Heart right ventricle (tissue), 16 donors: Measurements from ENCODE around the gene MBNL1. TPM values are rescaled to one million over a fixed set of nuclear protein-coding genes. Genes with fewer than 3 reads are reported as not detected.

Experiments
- ATAC-seq, 8 donors: fragments of 200-7000 bp; cut with Tn5 transposase; one replicate each; pipeline ENCODE4 v1.9.1; 2020; ENCODE audit warnings: mild to moderate bottlenecking in 8 of 8, moderate library complexity in 8 of 8, moderate number of reproducible peaks in 1 of 8
- DNase-seq, 2 donors: peaks; one replicate each; pipeline ENCODE4 v3.0.0-alpha.2; 2020
- H3K27ac ChIP-seq, 10 donors: fragments of 200-600 bp; sonication (generic) in 2 of 10; one replicate each; pipeline versions ENCODE4 v1.5.0 to v1.8.0; 2020 to 2022; ENCODE audit warnings: mild to moderate bottlenecking in 3 of 10
- H3K27me3 ChIP-seq, 7 donors: fragments of 200-600 bp; one replicate each; pipeline ENCODE4 v1.8.0; 2021 to 2022; ENCODE audit warnings: mild to moderate bottlenecking in 2 of 7
- H3K36me3 ChIP-seq, 9 donors: fragments of 200-600 bp; sonication (generic) in 1 of 9; one replicate each; pipeline versions ENCODE4 v1.5.0 to v1.8.0; 2020 to 2022; ENCODE audit warnings: mild to moderate bottlenecking in 2 of 9
- H3K4me1 ChIP-seq, 9 donors: fragments of 200-600 bp; sonication (generic) in 1 of 9; one replicate each; pipeline versions ENCODE4 v1.5.0 to v1.8.0; 2020 to 2022; ENCODE audit warnings: mild to moderate bottlenecking in 4 of 9
- H3K4me3 ChIP-seq, 10 donors: fragments of 200-600 bp; sonication (generic) in 2 of 10; one replicate each; pipeline versions ENCODE4 v1.5.0 to v1.8.0; 2020 to 2022; ENCODE audit warnings: mild to moderate bottlenecking in 7 of 10, moderate library complexity in 2 of 10
- H3K9me3 ChIP-seq, 11 donors: fragments of 200-600 bp in 10 of 11; sonication (generic) in 2 of 11; one replicate each; pipeline versions ENCODE4 v1.5.0 to v1.8.0; 2013 to 2022; ENCODE audit warnings: mild to moderate bottlenecking in 2 of 11, control low read depth in 1 of 11, moderate library complexity in 1 of 11
- CTCF ChIP-seq, 9 donors: fragments of 200-600 bp; sonication (generic) in 2 of 9; IDR thresholded peaks; one replicate each; pipeline versions ENCODE4 v1.5.0 to v1.8.0; 2021 to 2022; ENCODE audit warnings: antibody characterized with exemption in 9 of 9, mild to moderate bottlenecking in 5 of 9, moderate library complexity in 1 of 9
- WGBS, 2 donors: extraction: QIAGEN DNeasy Blood & Tissue Kit; methylation state at CpG; one replicate each; pipeline ENCODE4 v1.1.7; 2013; ENCODE audit warnings: inconsistent platforms in 1 of 2; 5-methylcytosine and 5-hydroxymethylcytosine counted together
- intact Hi-C, 10 donors: fragments of 100-400 bp; cut with DNase I; formaldehyde crosslinking; loops; one replicate each; pipeline versions ENCODE4 v1.11.1 to v1.14.2; 2022
- polyA plus RNA-seq, 2 donors: library from polyadenylated mRNA; stranded (reverse); fragments of 200-250 nt; gene quantifications; one replicate each; pipeline ENCODE4 v1.2.3, GENCODE V29; 2013
- total RNA-seq, 10 donors: library from RNA; stranded (reverse); fragmentation: NEBNext Ultra II Directional in 3 of 10; extraction: Animal tissue kit (Norgen Biotek cat#: 25700) in 3 of 10; gene quantifications; one replicate each; pipeline versions ENCODE4 v1.2.1 to v1.2.4, GENCODE V29; 2021 to 2023
- donor health status: Arrhythmogenic right ventricular cardiomyopathy.
- donor health status: ischemic (EF 13 %, LVEDD 7.1; RV severe dilation, severe dysfunction).
- donor health status: healthy with polysubstance abuse.
- donor health status: DM: no; HTN: yes; CAD: no.
- donor health status: DM: no; HTN: no; CAD: no.
- donor health status: ischemic (EF 25% LVEDD 6.9; RV normal size, moderate dysfunction).
- donor health status: ischemic (EF 25% LVEDD 5.7; RV mildly dilated, moderate dysfunction).
- donor health status: healthy.
- donor health status: DM: yes; HTN: yes; CAD: no.
- donor health status: Ischemic cardiomyopathy.
- donor health status: ischemic (EF 35%, LVEDD 5.7; RV mildly dilated, moderate dysfunction).
- donor health status: nonischemic (EF 11% LVEDD 7.7; RV severe dilation, severe dysfunction).
- donor health status: DM: yes; HTN: yes; CAD: no.
- donor health status: PGD.
- donor health status: ischemic (EF 29% LVEDD 5.4; RV normal size, mild dysfunction).
- donor health status: nonischemic (EF 23%, LVEDD 6.1; RV moderate dilation, normal function).

Gene MBNL1
- total and polyA plus RNA-seq, 12 donors: 33.1 to 236 (median 189) TPM

- Histone ChIP-seq H3K4me3 (no peak overlapping the region), H3K27ac (no peak overlapping the region), H3K36me3 (no peaks in the 10 kb centered on the region), H3K4me1 (peaks cover 0 to 3% (median 0%) of the 10 kb centered on the region in 9 donors), H3K27me3 (no peaks in the 10 kb centered on the region), H3K9me3 (peaks cover 0 to 19% (median 0%) of the 10 kb centered on the region in 11 donors)
- intact Hi-C loops: loop anchor here in 5 of 10 donors (5.0 to 10.0 kb wide), 4 partner anchors 66 to 459 kb away; partner anchors contain the start of gene P2RY1 (in 1 of the 5)
- 91 to 95% methylated on average over 5 of the region's 5 CpGs for WGBS, 2 donors
- DNase-seq (no peak), ATAC-seq (no peak)
- TF ChIP-seq CTCF (IDR thresholded peaks at IDR 0.05): no peak
Observed at GRCh38 chr3:152505926-152506325, 237.2 kb downstream of the MBNL1 start.

- peak; percentile 16 to 68 (median 52) for TF ChIP-seq CTCF (IDR thresholded peaks at IDR 0.05)
- intact Hi-C loops: loop anchor here (1.0 to 10.0 kb wide), 6 partner anchors 64 to 456 kb away; partner anchors contain the start of gene P2RY1 (in 1 of the 10)
- no peaks in the 10 kb centered on the region for H3K27me3 ChIP-seq
- no peak overlapping the region for H3K4me3 ChIP-seq
- peaks cover 0 to 4% (median 0%) of the 10 kb centered on the region in 11 donors for H3K9me3 ChIP-seq
- peaks cover 0 to 3% (median 0%) of the 10 kb centered on the region in 9 donors for H3K4me1 ChIP-seq
- ATAC-seq (peak in 2 of 8 donors; percentile 55), DNase-seq (no peak)
- H3K36me3 ChIP-seq: no peaks in the 10 kb centered on the region
- 82 to 91% methylated on average over 1 of the region's 1 CpG for WGBS, 2 donors
- no peak overlapping the region for H3K27ac ChIP-seq
Observed at GRCh38 chr3:152508705-152509104, 240.0 kb downstream of the MBNL1 start.

- Histone ChIP-seq H3K4me3 (no peak overlapping the region), H3K27me3 (no peaks in the 10 kb centered on the region), H3K4me1 (no peaks in the 10 kb centered on the region), H3K27ac (no peak overlapping the region), H3K9me3 (no peaks in the 10 kb centered on the region), H3K36me3 (no peaks in the 10 kb centered on the region)
- DNase-seq (no peak), ATAC-seq (no peak)
- WGBS, 2 donors: 84 to 90% methylated on average over 4 of the region's 4 CpGs
- TF ChIP-seq CTCF (IDR thresholded peaks at IDR 0.05): no peak
- intact Hi-C loops: loop anchor here in 2 of 10 donors (5.0 to 10.0 kb wide), 2 partner anchors 65 to 1703 kb away; no protein-coding TSS in a partner anchor
Observed at GRCh38 chr3:152511904-152512303, 243.2 kb downstream of the MBNL1 start.

- no peak for DNase-seq
- Histone ChIP-seq H3K27ac (no peak overlapping the region), H3K4me3 (no peak overlapping the region), H3K36me3 (no peaks in the 10 kb centered on the region), H3K4me1 (no peaks in the 10 kb centered on the region), H3K27me3 (no peaks in the 10 kb centered on the region), H3K9me3 (no peaks in the 10 kb centered on the region)
- ATAC-seq: no peak
- 75 to 80% methylated on average over 2 of the region's 2 CpGs for WGBS, 2 donors
- intact Hi-C loops: loop anchor here in 2 of 10 donors (5.0 to 10.0 kb wide), 2 partner anchors 64 to 1701 kb away; no protein-coding TSS in a partner anchor
- TF ChIP-seq CTCF (IDR thresholded peaks at IDR 0.05): no peak
Observed at GRCh38 chr3:152513301-152513960, 244.7 kb downstream of the MBNL1 start.
